Amniotic epithelial cell (primary cell): ENCODE data around the gene CLIP1.
"Not testable (repeated sequence)": the region's sequence is repeated elsewhere in the genome, so short reads cannot be mapped to it uniquely, and the experiment has no call there.

Source experiments
- DNase-seq: peaks from one replicate; pipeline ENCODE4 v3.0.0-alpha.2; 2010; ENCODE audit warnings: low read depth

CLIP1 gene

GRCh38 chr12:122311696-122312095, 110.8 kb downstream of the CLIP1 start:
- no peak for DNase-seq

GRCh38 chr12:122310626-122311333, 111.7 kb downstream of the CLIP1 start:
- no peak for DNase-seq

DNA sequence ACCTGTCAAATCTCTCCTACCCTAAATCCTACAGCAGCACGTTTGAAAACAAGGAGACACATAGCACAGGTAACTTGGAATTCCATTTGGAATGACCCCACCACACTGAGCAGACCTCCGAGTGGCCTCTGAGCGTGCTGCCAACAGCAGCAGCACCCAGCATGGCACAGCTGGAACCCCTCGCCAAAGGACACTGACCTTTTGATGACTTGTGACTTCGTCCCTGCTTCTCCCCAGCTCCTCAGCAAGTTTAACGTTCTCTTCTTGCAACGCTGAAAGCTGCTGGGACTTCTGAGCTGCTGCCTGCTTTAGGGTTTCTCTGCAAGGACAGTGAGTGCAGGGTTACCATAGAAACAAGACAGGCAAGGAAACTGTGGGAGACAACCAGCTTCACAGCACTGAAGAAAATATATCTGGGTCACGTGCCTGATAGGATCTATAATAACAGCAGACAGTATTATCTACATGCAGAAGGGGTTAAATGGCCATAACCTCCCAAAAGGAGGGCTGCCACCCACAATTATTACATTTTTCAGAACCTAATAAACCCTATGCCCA, 112.8 kb downstream of the CLIP1 start:
- no peak for DNase-seq

- peak; percentile 62 for DNase-seq
Observed at GRCh38 chr12:122308811-122309210, 113.7 kb downstream of the CLIP1 start.

DNA sequence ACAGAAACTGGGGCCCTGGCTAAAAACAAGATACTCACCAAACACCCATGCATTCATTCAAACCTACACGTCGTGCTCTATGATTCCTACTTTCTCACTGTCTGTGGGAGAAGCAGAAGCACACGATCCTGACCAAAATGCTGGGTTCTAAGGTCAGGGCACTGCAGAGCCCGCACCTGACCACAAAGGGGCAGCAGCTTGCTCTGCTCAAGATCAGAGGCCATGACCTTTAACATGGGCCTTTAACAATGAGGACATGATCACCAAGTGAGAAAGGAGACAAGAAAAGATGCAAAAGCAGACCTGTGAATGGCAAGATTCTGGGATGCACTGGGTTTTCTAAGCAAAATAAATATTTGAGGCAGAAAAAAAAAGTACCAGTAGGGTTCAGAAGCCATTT, 116.1 kb downstream of the CLIP1 start:
- DNase-seq = no peak

DNA sequence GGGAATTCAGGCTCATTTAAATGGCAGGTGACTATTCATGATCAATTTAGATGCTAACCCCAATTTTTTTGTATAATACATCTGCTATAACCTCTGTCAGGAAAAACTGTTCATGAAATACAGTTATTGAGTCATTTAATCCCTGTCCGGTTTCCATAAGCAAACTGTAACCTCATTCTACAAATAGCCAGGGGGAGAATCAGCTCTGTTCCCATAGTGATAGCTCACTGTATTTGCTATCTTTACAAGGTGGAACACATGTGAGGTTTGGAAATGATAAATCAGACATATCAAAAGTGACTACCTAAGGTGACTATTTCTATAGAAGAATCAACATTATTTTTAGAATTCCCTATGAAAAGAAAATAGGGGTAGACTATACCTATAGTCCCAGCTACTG, 117.5 kb downstream of the CLIP1 start:
- no peak for DNase-seq

GRCh38 chr12:122303068-122303467, 119.4 kb downstream of the CLIP1 start:
- DNase-seq = no peak

GRCh38 chr12:122298071-122298748, 124.3 kb downstream of the CLIP1 start:
- DNase-seq = no peak

- no peak for DNase-seq
Observed at GRCh38 chr12:122297494-122297893, 125.0 kb downstream of the CLIP1 start.

GRCh38 chr12:122295877-122296276, 126.6 kb downstream of the CLIP1 start:
- no peak for DNase-seq

- DNase-seq = no peak
Observed at GRCh38 chr12:122293081-122293480, 129.4 kb downstream of the CLIP1 start.

DNA sequence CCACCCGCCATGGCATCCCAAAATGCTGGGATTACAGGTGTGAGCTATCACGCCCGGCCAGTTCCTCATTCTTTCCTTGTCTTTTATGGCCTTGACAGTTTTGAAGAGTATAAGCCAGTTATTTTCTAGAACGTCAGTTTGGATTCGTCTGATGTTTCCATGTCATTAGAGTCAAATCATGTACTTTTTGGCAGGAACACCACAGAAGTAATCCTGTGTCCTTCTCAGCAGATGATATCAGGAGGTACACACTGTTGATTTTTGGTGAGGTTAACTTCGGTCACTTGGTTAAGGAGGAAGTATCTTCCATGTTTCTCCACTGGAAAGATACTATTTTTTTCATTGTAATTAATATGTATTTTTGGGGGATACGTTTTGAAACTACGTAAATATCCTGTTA, 131.0 kb downstream of the CLIP1 start:
- DNase-seq = no peak

GRCh38 chr12:122283680-122284079, 138.8 kb downstream of the CLIP1 start:
- no peak for DNase-seq

- DNase-seq = peak; percentile 74
Observed at GRCh38 chr12:122282061-122282460, 140.4 kb downstream of the CLIP1 start.

GRCh38 chr12:122276242-122276641, 146.2 kb downstream of the CLIP1 start:
- no peak for DNase-seq

- DNase-seq = no peak
Observed at GRCh38 chr12:122275459-122275858, 147.0 kb downstream of the CLIP1 start.

GRCh38 chr12:122266230-122266901, 156.1 kb downstream of the CLIP1 start, which contains the start of gene VPS33A:
Gene VPS33A, minus strand, starts transcription at chr12:122266494. Its CDS starts 86 bp downstream, at chr12:122266408.
- peak; percentile 98 for DNase-seq

GRCh38 chr12:122265886-122266229, 156.6 kb downstream of the CLIP1 start:
- peak; percentile 21 for DNase-seq

DNA sequence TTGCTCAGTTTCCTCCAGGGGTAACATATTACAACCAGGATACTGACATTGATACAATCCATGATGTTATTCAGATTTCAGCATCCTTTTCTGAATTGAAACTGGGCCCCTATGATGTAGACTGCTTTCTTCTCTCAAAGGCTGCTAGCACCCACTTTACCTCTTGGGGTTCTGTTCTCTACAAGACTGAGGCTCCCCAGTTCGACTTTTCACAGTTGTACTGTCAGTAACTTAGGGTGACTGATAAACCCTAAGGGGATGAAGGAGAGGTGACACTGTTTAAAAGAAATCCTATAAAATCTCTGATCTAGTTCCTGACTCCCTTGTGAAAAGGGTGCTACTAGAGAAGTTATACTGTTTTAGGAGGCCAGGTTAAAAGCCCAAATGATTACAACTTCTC, 157.0 kb downstream of the CLIP1 start:
- no peak for DNase-seq

- not testable (repeated sequence) for DNase-seq
Observed at GRCh38 chr12:122260735-122261134, 161.7 kb downstream of the CLIP1 start.

- DNase-seq = not testable (repeated sequence)
Observed at GRCh38 chr12:122258939-122259338, 163.5 kb downstream of the CLIP1 start.

GRCh38 chr12:122258462-122258861, 164.0 kb downstream of the CLIP1 start:
- DNase-seq = not testable (repeated sequence)

DNA sequence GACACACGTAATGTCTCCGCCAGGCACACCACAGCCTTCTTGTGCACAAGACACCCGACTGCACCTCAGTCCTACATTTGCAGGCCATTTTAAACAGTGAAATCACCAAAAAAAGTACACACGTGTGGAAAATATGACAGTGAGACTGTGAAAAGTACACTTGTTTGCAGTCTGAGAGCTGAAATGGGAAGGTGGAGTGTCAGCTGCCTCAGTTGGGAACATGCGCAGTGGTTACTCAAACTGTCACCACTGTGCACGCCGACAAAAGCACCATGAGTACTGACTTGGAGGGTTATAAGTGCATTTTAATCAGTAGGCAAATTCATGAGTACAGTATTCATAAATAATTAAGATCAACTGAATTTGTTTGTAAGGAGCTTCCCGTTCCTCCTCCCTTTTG, 171.9 kb downstream of the CLIP1 start:
- DNase-seq = no peak
